Measurements from ENCODE around the gene GRAP.

The GRAP gene

DNA sequence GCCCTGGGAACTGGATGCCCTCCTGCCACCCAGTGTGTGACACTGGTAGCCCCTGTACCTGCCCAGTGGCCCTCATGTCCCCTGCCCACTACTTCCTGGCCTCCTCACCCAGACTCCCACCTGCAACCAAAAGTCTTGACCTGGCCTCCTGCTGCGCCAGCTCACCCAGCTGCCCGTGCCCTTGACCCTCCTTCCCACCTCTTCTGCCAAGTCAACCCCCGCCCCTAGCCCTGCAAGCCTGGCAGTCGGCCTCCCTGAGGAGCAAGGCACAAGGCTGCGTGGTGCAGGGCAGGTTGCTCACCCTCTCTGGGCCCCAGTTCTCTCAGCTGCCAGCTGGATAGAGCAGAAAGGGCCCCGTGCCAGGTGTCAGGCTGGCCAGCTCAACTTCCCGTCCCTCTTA lies 29.9 kb downstream of the GRAP start:
- TF ChIP-seq, protein P1, sequence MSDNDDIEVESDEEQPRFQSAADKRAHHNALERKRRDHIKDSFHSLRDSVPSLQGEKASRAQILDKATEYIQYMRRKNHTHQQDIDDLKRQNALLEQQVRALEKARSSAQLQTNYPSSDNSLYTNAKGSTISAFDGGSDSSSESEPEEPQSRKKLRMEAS (IDR thresholded peaks at IDR 0.05; ENCODE audit: low read depth, low read length), result no peak
- TF ChIP-seq MYC (IDR thresholded peaks at IDR 0.05; ENCODE audit: low read depth, low read length) (no peak), POLR2A (IDR thresholded peaks at IDR 0.05; ENCODE audit: extremely low read depth, insufficient read length) (no peak), CTCF (IDR thresholded peaks at IDR 0.05; ENCODE audit: low read depth, low read length) (no peak)
- no peak overlapping the region for H3K4me3 ChIP-seq (ENCODE audit: low read depth, low read length)
- DNase-seq (ENCODE audit: low read depth), result no peak

- DNase-seq (ENCODE audit: low read depth), result no peak
- TF ChIP-seq, protein P1 (IDR thresholded peaks at IDR 0.05; ENCODE audit: low read depth, low read length), result no peak
- no peak for TF ChIP-seq POLR2A (IDR thresholded peaks at IDR 0.05; ENCODE audit: extremely low read depth, insufficient read length)
- no peak for TF ChIP-seq MYC (IDR thresholded peaks at IDR 0.05; ENCODE audit: low read depth, low read length)
- TF ChIP-seq CTCF (IDR thresholded peaks at IDR 0.05; ENCODE audit: low read depth, low read length), result no peak
- H3K4me3 ChIP-seq (ENCODE audit: low read depth, low read length), result no peak overlapping the region
Measured at GRCh38 chr17:19016297-19016696, 30.5 kb downstream of the GRAP start.

DNA sequence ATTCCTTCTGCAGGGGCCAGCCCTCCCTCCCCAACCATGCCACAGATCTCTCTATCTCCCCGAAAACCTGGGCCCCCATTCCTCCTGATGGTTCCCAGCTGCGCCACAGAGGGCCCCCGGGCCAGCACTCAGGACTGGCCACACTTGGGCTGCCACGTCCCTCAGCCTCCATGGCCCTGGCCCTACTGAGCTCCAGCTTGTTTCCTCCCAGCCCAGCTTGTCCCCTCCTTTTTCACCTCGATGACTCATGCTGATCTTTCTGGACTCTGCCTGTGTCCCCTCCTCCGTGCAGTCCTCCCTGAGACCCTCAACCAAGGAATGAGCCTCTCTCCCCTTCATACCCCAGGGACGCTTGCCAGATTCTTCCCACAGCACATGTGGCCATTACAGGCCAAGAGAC lies 31.3 kb downstream of the GRAP start:
- DNase-seq (ENCODE audit: low read depth), result no peak
- TF ChIP-seq, protein P1 (IDR thresholded peaks at IDR 0.05; ENCODE audit: low read depth, low read length), result no peak
- TF ChIP-seq POLR2A (IDR thresholded peaks at IDR 0.05; ENCODE audit: extremely low read depth, insufficient read length) (no peak), CTCF (IDR thresholded peaks at IDR 0.05; ENCODE audit: low read depth, low read length) (no peak), MYC (IDR thresholded peaks at IDR 0.05; ENCODE audit: low read depth, low read length) (no peak)
- H3K4me3 ChIP-seq (ENCODE audit: low read depth, low read length), result no peak overlapping the region

GRCh38 chr17:19014628-19015215 lies 32.0 kb downstream of the GRAP start:
- TF ChIP-seq, protein P1 (IDR thresholded peaks at IDR 0.05; ENCODE audit: low read depth, low read length), result no peak
- no peak for TF ChIP-seq POLR2A (IDR thresholded peaks at IDR 0.05; ENCODE audit: extremely low read depth, insufficient read length)
- no peak for TF ChIP-seq MYC (IDR thresholded peaks at IDR 0.05; ENCODE audit: low read depth, low read length)
- TF ChIP-seq CTCF (IDR thresholded peaks at IDR 0.05; ENCODE audit: low read depth, low read length), result no peak

GRCh38 chr17:19013806-19014627 lies 32.7 kb downstream of the GRAP start:
- TF ChIP-seq MYC (IDR thresholded peaks at IDR 0.05; ENCODE audit: low read depth, low read length) (no peak), POLR2A (IDR thresholded peaks at IDR 0.05; ENCODE audit: extremely low read depth, insufficient read length) (no peak)
- TF ChIP-seq, protein P1 (IDR thresholded peaks at IDR 0.05; ENCODE audit: low read depth, low read length), result no peak
- no peak for DNase-seq (ENCODE audit: low read depth)
- no peak overlapping the region for H3K4me3 ChIP-seq (ENCODE audit: low read depth, low read length)

More at GRCh38 chr17:19014628-19015215, 32.0 kb downstream of the GRAP start:
- H3K4me3 ChIP-seq (ENCODE audit: low read depth, low read length), result no peak overlapping the region
- DNase-seq (ENCODE audit: low read depth), result no peak

- no peak for TF ChIP-seq MYC (IDR thresholded peaks at IDR 0.05; ENCODE audit: low read depth, low read length)
- TF ChIP-seq POLR2A (IDR thresholded peaks at IDR 0.05; ENCODE audit: extremely low read depth, insufficient read length), result no peak
- DNase-seq (ENCODE audit: low read depth), result no peak
- no peak overlapping the region for H3K4me3 ChIP-seq (ENCODE audit: low read depth, low read length)
Measured at GRCh38 chr17:19013226-19013625, 33.5 kb downstream of the GRAP start.
